ENCODE data around the gene RIF1. TPM values are rescaled to one million over a fixed set of nuclear protein-coding genes. Genes with fewer than 3 reads are reported as not detected.
"Not testable (repeated sequence)": the region's sequence is repeated elsewhere in the genome, so short reads cannot be mapped to it uniquely, and the experiment has no call there.

Gene RIF1
- total and polyA plus RNA-seq, 3 donors from 2014 or later, result 10.6 to 81.7 (median 66.3) TPM

DNA sequence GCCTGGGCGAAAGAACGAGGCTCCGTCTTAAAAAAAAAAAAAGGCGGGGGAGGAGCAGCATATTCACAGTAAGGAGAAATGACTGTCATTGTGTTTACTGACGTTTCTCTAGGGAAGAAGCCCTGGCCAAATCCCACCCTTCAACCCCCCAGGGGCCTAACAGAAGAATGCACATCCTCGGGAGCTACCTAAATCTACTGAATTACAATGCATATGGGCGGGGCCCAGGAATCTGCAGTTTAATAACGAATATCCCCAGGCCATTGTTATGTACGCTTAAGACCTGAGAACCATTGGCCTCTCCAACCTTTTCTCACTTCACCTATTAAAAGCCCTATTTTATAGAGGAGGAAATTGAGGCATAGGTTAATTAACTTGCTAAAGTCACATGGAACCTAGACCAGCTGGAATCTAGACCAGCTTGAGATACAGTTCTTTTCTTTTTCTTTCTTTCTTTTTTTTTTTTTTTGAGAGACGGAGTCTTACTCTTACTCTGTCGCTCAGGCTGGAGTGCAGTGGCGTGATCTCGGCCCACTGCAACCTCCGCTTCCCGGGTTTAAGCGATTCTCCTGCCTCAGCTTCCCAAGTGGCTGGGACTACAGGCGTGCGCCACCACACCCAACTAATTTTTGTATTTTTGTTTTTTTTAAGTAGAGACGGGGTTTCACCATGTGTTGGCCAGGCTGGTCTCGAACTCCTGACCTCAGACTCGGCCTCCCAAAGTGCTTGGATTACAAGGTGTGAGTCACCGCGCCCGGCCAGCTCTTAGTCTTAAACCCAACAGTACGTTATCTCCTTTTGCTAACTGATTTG is 708 bp upstream of the RIF1 start:
- peak overlapping the region; percentile 93 to 98 for H3K4me3 ChIP-seq
- no peak for TF ChIP-seq POLR2A (IDR thresholded peaks at IDR 0.05)
- TF ChIP-seq, protein P1, sequence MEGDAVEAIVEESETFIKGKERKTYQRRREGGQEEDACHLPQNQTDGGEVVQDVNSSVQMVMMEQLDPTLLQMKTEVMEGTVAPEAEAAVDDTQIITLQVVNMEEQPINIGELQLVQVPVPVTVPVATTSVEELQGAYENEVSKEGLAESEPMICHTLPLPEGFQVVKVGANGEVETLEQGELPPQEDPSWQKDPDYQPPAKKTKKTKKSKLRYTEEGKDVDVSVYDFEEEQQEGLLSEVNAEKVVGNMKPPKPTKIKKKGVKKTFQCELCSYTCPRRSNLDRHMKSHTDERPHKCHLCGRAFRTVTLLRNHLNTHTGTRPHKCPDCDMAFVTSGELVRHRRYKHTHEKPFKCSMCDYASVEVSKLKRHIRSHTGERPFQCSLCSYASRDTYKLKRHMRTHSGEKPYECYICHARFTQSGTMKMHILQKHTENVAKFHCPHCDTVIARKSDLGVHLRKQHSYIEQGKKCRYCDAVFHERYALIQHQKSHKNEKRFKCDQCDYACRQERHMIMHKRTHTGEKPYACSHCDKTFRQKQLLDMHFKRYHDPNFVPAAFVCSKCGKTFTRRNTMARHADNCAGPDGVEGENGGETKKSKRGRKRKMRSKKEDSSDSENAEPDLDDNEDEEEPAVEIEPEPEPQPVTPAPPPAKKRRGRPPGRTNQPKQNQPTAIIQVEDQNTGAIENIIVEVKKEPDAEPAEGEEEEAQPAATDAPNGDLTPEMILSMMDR (IDR thresholded peaks at IDR 0.05), result no peak

DNA sequence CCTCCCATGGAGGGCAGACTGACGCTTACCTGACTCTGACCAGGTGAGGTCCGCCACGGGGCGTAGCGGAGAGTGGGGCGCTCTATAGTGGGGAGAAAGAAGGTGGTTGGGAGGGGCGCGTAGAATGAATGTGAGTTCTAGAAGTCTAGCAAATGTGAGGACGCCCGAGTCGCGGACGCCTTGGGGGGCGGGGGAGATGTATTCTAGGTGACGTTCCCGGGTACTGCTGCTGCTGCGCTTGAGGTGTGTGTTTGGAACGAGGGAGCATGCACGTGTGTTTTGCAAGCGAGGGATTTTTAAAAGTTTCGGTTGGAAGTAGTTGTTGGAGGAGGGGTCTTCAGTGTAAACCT is 758 bp downstream of the RIF1 start:
- H3K9me3 ChIP-seq, result no peaks in the 10 kb centered on the region
- H3K4me1 ChIP-seq, result no peaks in the 10 kb centered on the region
- H3K4me3 ChIP-seq, result peak overlapping the region; percentile 93 to 98
- TF ChIP-seq POLR2A (IDR thresholded peaks at IDR 0.05), result no peak
- TF ChIP-seq, protein P1 (IDR thresholded peaks at IDR 0.05), result no peak
- DNase-seq, result peak; percentile 70
- H3K36me3 ChIP-seq (ENCODE audit: low read depth, missing control alignments), result no peaks in the 10 kb centered on the region
- intact Hi-C loops (cut with DNase I; ENCODE audit: low total_unique reads), result no loop called here
- no peaks in the 10 kb centered on the region for H3K27me3 ChIP-seq
- 0 to 1% methylated on average over 20 to 21 of the region's 21 CpGs for WGBS, 2 donors
- H3K27ac ChIP-seq, result peak overlapping the region; percentile 96 to 99

More for the DNA sequence above, 708 bp upstream of the RIF1 start:
- intact Hi-C loops (cut with DNase I; ENCODE audit: low total_unique reads), result loop anchor here (10.0 kb wide), 1 partner anchor 134 kb away; no protein-coding TSS in a partner anchor
- no peak for DNase-seq
- no peaks in the 10 kb centered on the region for H3K4me1 ChIP-seq
- H3K27me3 ChIP-seq, result no peaks in the 10 kb centered on the region
- H3K27ac ChIP-seq, result peak overlapping the region; percentile 96 to 99
- no peaks in the 10 kb centered on the region for H3K9me3 ChIP-seq
- WGBS, 2 donors, result 68 to 70% methylated on average over 25 of the region's 25 CpGs
- no peaks in the 10 kb centered on the region for H3K36me3 ChIP-seq (ENCODE audit: low read depth, missing control alignments)

DNA sequence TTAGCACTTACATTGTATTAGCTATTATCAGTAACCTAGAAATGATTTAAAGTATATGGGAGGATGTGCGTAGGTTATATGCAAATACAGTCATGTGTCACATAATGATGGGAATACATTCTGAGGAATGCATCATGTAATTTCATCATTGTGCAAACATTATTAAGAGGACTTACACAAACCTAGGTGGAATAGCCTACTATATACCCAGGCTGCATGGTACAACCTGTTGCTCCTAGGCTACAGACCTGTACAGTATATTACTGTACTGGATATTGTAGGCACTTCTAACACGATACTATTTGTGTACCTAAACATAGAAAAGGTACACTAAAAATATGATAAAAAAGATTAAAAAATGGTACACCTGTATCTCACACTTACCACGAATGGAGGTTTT is 7.9 kb downstream of the RIF1 start:
- H3K36me3 ChIP-seq (ENCODE audit: low read depth, missing control alignments), result no peaks in the 10 kb centered on the region
- intact Hi-C loops (cut with DNase I; ENCODE audit: low total_unique reads), result no loop called here
- H3K27me3 ChIP-seq, result no peaks in the 10 kb centered on the region
- 87 to 97% methylated on average over 3 of the region's 3 CpGs for WGBS, 2 donors
- H3K4me1 ChIP-seq, result no peaks in the 10 kb centered on the region
- H3K9me3 ChIP-seq, result no peaks in the 10 kb centered on the region
- no peak overlapping the region for H3K27ac ChIP-seq
- TF ChIP-seq, protein P1 (IDR thresholded peaks at IDR 0.05), result no peak
- TF ChIP-seq POLR2A (IDR thresholded peaks at IDR 0.05), result no peak
- DNase-seq, result no peak
- no peak overlapping the region for H3K4me3 ChIP-seq

DNA sequence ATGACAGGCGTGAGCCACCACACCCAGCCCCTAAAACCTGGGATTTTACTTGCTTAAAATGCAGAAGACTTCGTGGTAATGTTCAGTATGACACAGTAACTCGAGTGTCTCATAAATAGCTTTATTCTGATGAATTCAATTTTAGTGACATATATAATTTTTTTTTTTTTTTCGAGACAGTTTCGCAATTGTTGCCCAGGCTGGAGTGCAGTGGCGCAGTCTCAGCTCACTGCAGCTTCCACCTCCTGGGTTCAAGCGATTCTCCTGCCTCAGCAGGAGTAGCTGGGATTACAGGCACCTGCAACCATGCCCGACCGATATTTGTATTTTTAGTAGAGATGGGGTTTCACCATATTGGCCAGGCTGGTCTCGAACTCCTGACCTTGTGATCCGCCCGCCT is 12.0 kb downstream of the RIF1 start:
- DNase-seq; H3K27ac ChIP-seq; intact Hi-C loops (cut with DNase I; ENCODE audit: low total_unique reads); H3K4me3 ChIP-seq; H3K27me3 ChIP-seq; H3K36me3 ChIP-seq (ENCODE audit: low read depth, missing control alignments); H3K9me3 ChIP-seq; H3K4me1 ChIP-seq: not testable (repeated sequence)
- 92 to 99% methylated on average over 12 of the region's 12 CpGs for WGBS, 2 donors

DNA sequence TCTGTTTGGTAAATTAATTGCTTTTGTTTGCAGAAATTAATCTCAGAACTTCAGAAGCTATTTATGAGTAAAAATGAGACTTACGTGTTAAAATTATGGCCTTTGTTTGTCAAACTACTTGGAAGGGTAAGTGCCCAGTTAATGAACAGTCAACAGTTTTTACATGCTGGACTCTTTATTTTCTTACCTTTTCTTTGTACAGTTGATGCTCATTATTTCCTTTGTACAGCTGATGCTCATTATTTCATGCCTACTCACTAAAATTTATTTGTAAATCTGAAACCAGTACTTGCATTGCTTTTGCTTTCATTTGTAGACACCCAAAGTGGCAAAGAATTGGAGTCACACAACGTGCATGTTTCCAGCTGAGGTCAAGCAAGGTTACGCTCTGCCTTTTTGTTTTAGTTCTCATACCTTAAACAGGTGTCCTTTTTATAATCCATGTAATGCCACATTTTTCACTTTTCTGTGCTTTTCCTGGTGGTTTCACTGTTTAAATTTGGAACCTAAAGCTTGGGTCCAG is 13.3 kb downstream of the RIF1 start:
- H3K9me3 ChIP-seq, result no peaks in the 10 kb centered on the region
- H3K27me3 ChIP-seq, result no peaks in the 10 kb centered on the region
- DNase-seq, result no peak
- 80 to 86% methylated on average over 3 of the region's 3 CpGs for WGBS, 2 donors
- H3K4me1 ChIP-seq, result no peaks in the 10 kb centered on the region
- H3K36me3 ChIP-seq (ENCODE audit: low read depth, missing control alignments), result no peaks in the 10 kb centered on the region
- intact Hi-C loops (cut with DNase I; ENCODE audit: low total_unique reads), result no loop called here
- no peak overlapping the region for H3K27ac ChIP-seq
- no peak overlapping the region for H3K4me3 ChIP-seq
- no peak for TF ChIP-seq POLR2A (IDR thresholded peaks at IDR 0.05)
- TF ChIP-seq, protein P1 (IDR thresholded peaks at IDR 0.05), result no peak

Data from testis (tissue), 3 donors.